ENCODE measurements around the gene CCNA2.

DNA sequence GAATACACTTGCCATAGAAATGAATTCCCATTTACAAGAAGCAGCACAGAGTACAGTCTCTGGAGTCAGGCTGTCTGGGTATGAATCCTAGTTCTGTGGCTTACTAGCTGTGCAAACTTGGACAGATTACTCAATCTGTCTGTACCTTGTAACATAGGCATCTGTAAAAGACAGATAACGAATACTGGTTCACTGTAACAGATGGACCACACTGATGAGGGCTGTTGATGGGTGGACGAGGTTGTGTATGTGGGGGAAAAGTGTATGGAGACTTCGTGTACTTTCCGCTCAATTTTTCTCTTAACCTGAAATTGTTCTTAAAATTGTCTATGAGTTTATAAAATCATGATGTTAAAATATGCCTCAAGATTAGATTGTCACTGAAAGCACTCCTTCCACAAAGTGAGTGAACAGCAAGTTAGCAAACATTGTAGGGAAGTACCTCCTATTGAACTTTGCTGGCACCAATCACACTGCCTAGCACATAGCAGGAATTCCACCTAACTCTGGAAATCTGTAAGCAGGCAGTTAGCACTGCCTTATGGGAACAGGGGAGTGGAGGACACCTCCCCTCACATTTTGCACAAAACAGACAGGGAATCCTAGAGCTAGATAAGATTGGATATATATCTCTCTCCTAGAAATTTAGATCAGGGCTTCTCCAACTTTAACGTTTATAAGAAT is 29.0 kb downstream of the CCNA2 start:
- TF ChIP-seq EP300 (IDR thresholded peaks at IDR 0.05; ENCODE audit: borderline replicate concordance), result no peak
- no peak for TF ChIP-seq CREB1 (IDR thresholded peaks at IDR 0.05; ENCODE audit: low read depth)
- TF ChIP-seq TCF12 (IDR thresholded peaks at IDR 0.05; ENCODE audit: low read depth), result no peak
- TF ChIP-seq, protein P1, sequence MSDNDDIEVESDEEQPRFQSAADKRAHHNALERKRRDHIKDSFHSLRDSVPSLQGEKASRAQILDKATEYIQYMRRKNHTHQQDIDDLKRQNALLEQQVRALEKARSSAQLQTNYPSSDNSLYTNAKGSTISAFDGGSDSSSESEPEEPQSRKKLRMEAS (IDR thresholded peaks at IDR 0.05), result no peak
- TF ChIP-seq YY1 (IDR thresholded peaks at IDR 0.05; ENCODE audit: low read depth), result no peak
- TF ChIP-seq EGR1 (IDR thresholded peaks at IDR 0.05), result no peak
- TF ChIP-seq TAF1 (IDR thresholded peaks at IDR 0.05; ENCODE audit: low read depth), result no peak
- TF ChIP-seq CEBPB (IDR thresholded peaks at IDR 0.05), result no peak
- no peak for TF ChIP-seq RAD21 (IDR thresholded peaks at IDR 0.05; ENCODE audit: low read depth)
- TF ChIP-seq, protein P2, sequence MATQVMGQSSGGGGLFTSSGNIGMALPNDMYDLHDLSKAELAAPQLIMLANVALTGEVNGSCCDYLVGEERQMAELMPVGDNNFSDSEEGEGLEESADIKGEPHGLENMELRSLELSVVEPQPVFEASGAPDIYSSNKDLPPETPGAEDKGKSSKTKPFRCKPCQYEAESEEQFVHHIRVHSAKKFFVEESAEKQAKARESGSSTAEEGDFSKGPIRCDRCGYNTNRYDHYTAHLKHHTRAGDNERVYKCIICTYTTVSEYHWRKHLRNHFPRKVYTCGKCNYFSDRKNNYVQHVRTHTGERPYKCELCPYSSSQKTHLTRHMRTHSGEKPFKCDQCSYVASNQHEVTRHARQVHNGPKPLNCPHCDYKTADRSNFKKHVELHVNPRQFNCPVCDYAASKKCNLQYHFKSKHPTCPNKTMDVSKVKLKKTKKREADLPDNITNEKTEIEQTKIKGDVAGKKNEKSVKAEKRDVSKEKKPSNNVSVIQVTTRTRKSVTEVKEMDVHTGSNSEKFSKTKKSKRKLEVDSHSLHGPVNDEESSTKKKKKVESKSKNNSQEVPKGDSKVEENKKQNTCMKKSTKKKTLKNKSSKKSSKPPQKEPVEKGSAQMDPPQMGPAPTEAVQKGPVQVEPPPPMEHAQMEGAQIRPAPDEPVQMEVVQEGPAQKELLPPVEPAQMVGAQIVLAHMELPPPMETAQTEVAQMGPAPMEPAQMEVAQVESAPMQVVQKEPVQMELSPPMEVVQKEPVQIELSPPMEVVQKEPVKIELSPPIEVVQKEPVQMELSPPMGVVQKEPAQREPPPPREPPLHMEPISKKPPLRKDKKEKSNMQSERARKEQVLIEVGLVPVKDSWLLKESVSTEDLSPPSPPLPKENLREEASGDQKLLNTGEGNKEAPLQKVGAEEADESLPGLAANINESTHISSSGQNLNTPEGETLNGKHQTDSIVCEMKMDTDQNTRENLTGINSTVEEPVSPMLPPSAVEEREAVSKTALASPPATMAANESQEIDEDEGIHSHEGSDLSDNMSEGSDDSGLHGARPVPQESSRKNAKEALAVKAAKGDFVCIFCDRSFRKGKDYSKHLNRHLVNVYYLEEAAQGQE (IDR thresholded peaks at IDR 0.05; ENCODE audit: low read depth), result no peak
- no peak for TF ChIP-seq FOXM1 (IDR thresholded peaks at IDR 0.05; ENCODE audit: borderline replicate concordance, low read depth)
- no peak for TF ChIP-seq NFIC (IDR thresholded peaks at IDR 0.05)
- no peak for TF ChIP-seq ZBTB7A (IDR thresholded peaks at IDR 0.05; ENCODE audit: low read depth)

All from Ishikawa (cell line).